ENCODE measurements around the gene C5orf58. TPM values are rescaled to one million over a fixed set of nuclear protein-coding genes. Genes with fewer than 3 reads are reported as not detected.
"Not testable (repeated sequence)": the region's sequence is repeated elsewhere in the genome, so short reads cannot be mapped to it uniquely, and the experiment has no call there.

C5orf58 gene
- total RNA-seq, 4 donors from 2014 or later = not detected

DNA sequence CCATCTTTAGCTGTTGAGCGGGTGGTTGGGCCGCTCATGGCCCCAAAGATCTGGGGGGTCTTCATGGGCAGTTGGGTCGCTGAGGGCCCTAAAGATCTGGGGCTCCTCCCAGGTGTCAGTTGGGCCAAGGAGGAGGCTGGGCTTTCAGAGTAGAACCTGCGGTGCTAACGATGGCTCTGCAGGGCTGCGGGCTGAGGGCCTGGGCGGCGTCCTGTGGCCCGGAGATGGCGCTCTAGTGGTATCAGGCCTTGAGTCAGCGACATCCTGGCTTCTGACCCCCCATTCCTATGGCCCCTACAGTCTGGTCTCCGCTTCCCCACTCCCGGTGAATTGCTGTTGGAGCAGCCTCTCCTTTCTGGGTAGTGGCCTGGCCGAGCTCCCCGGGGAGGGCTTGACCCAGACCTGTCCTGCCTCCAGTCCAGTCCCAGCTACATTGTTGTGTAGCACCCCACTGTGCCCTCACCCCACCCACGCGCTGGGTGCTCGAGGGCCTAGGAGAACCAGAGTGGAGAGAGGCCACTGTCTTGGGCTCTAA is 640 bp downstream of the C5orf58 start:
- no peak overlapping the region for H3K4me3 ChIP-seq
- H3K36me3 ChIP-seq = no peaks in the 10 kb centered on the region
- WGBS = 97% methylated on average over 11 of the region's 18 CpGs
- no peaks in the 10 kb centered on the region for H3K4me1 ChIP-seq
- no peak for DNase-seq (ENCODE audit: low spot score in 2 of 2)
- no peaks in the 10 kb centered on the region for H3K9me3 ChIP-seq
- H3K27me3 ChIP-seq = no peaks in the 10 kb centered on the region
- H3K27ac ChIP-seq = no peak overlapping the region
- no peak for TF ChIP-seq EP300 (IDR thresholded peaks at IDR 0.05)
- TF ChIP-seq, protein P1, sequence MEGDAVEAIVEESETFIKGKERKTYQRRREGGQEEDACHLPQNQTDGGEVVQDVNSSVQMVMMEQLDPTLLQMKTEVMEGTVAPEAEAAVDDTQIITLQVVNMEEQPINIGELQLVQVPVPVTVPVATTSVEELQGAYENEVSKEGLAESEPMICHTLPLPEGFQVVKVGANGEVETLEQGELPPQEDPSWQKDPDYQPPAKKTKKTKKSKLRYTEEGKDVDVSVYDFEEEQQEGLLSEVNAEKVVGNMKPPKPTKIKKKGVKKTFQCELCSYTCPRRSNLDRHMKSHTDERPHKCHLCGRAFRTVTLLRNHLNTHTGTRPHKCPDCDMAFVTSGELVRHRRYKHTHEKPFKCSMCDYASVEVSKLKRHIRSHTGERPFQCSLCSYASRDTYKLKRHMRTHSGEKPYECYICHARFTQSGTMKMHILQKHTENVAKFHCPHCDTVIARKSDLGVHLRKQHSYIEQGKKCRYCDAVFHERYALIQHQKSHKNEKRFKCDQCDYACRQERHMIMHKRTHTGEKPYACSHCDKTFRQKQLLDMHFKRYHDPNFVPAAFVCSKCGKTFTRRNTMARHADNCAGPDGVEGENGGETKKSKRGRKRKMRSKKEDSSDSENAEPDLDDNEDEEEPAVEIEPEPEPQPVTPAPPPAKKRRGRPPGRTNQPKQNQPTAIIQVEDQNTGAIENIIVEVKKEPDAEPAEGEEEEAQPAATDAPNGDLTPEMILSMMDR (IDR thresholded peaks at IDR 0.05) = no peak
- TF ChIP-seq POLR2A (IDR thresholded peaks at IDR 0.05) = no peak
- TF ChIP-seq POLR2AphosphoS5 (IDR thresholded peaks at IDR 0.05) = no peak

DNA sequence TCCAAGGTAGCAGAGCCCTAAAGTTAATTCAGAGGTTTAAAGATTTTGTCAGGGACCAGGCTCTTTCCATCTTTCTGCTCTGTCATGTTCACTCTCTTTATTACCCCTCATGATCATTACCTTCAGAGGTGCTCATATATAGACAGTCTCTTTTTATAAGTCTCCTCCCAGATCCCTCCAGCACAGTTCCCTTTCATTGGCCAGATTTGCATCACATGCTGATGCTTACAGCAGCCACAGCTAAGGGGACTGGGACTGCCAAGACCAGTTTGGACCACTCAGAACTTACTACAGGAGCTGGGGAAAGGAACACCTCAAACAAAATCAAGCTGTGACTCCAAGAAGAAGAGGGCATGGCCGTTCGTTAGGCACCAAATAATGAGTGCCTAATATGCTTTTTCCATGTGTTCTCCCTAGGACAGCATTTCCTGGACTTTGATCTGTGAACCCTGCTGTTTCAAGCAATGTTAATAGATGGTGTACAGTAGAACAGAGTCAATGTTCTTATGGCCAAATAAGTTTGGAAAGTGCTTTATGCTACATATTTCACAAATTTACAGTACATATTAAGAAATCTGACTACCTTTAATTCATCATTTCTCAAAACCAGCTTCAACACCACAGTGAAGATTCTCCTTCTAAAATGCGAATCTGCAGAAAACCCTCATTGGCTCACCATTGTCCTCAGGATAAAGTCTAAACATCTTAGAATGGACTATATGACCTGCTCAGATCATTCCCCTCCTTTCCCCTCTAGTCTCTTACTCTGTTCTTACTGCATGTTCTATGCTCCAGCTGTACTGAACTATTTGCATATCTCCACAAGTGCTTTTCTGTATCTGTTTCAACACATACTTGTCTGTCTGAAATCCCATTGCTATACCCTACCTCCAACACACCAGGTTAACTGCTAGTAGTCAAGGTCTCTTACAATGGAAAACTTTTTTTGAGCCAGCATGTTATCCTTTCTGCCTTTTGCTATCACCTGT is 3.4 kb downstream of the C5orf58 start:
- H3K4me3 ChIP-seq = no peak overlapping the region
- TF ChIP-seq POLR2AphosphoS5 (IDR thresholded peaks at IDR 0.05) = no peak
- TF ChIP-seq, protein P1 (IDR thresholded peaks at IDR 0.05) = no peak
- no peak for TF ChIP-seq EP300 (IDR thresholded peaks at IDR 0.05)
- TF ChIP-seq POLR2A (IDR thresholded peaks at IDR 0.05) = no peak
- no peaks in the 10 kb centered on the region for H3K36me3 ChIP-seq
- H3K27me3 ChIP-seq = no peaks in the 10 kb centered on the region
- peaks cover 4% of the 10 kb centered on the region for H3K4me1 ChIP-seq
- no peak overlapping the region for H3K27ac ChIP-seq
- WGBS = 82% methylated on average over 3 of the region's 3 CpGs
- no peaks in the 10 kb centered on the region for H3K9me3 ChIP-seq
- no peak for DNase-seq (ENCODE audit: low spot score in 2 of 2)

DNA sequence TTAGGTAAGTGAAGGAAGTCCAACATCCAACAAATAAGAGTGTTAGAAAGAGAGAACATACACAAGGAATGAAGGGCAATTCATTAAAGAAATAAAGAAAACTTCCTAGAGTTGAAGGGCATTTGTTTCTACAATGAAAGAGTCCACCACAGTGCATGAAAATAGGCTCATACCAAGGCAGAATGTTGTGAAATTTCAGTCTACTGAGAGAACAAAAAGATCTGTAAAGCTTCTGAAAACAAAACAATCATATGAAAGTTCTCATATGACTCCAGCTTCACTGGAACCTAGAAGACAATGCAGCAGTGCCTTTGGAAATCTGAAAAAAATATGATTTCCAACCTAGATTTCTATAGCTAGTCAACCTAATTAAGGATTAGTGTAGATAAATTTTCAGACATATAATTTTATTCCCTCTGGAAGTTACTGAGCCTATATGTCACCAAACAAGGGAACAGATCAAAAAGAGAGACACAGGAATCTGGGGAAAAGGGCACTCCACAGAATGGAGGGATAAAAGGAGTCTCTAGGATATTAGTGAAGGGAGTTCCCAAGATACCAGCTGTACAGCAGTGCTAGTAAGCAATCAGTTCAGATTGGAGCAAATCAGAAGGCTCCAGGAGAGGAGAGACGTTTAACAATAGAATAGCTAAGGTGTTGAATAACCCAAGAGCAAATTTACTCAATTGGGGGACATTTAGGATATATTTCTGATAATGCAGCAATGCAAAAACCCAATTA is 5.8 kb downstream of the C5orf58 start:
- Histone ChIP-seq H3K27ac (peak overlapping the region; percentile 65), H3K36me3 (no peaks in the 10 kb centered on the region), H3K4me1 (peaks cover 4% of the 10 kb centered on the region), H3K4me3 (no peak overlapping the region), H3K9me3 (no peaks in the 10 kb centered on the region), H3K27me3 (no peaks in the 10 kb centered on the region)
- no peak for TF ChIP-seq POLR2AphosphoS5 (IDR thresholded peaks at IDR 0.05)
- TF ChIP-seq, protein P1 (IDR thresholded peaks at IDR 0.05) = no peak
- TF ChIP-seq POLR2A (IDR thresholded peaks at IDR 0.05) = no peak
- no peak for TF ChIP-seq EP300 (IDR thresholded peaks at IDR 0.05)
- WGBS = 48% methylated on average over 1 of the region's 1 CpG
- no peak for DNase-seq (ENCODE audit: low spot score in 2 of 2)

DNA sequence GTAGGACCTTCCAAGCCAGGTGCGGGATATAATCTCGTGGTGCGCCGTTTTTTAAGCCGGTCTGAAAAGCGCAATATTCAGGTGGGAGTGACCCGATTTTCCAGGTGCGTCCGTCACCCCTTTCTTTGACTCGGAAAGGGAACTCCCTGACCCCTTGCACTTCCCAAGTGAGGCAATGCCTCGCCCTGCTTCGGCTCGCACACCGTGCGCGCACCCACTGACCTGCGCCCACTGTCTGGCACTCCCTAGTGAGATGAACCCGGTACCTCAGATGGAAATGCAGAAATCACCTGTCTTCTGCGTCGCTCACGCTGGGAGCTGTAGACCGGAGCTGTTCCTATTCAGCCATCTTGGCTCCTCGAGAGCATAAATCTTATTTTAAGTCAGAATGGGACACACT is 12.7 kb downstream of the C5orf58 start:
- not testable (repeated sequence) for H3K36me3 ChIP-seq; H3K4me3 ChIP-seq; DNase-seq (ENCODE audit: low spot score in 2 of 2); H3K27ac ChIP-seq; H3K27me3 ChIP-seq; H3K9me3 ChIP-seq
- peaks cover 25% of the 10 kb centered on the region for H3K4me1 ChIP-seq
- 99% methylated on average over 5 of the region's 23 CpGs for WGBS

DNA sequence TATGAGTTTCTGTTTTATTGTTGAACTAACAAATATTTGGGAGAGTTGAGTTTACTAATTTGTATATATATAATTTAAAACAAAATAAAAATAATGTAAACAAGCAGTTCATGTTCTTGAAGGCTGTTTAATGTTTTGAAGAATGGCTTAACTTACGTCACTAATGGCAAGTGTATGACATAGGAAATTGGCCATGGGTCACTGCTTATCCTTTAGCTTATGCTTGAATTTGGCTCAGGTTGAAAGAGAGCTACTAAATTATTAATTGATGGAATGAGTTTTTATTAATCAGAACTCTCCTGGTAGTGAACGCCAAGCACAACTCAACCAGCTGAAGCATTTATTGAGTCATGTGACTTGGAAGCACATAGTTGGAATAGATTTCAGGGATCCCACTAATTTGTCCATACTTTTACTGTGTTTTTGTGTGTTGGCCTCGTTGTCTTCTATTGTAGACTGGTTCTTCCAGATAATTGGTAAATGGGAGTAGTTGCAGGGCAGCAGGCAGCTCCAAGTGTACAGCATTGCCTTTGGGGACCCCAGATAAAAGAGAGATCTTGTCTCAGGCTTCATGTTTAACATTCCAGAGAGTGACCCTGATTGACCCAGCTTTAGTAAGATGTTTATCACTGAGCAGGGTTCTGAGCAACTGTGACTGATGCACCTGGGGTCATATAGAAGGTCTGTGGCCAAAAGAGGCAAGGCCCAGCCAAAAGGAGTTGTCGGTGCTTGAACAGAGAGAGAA is 13.5 kb downstream of the C5orf58 start:
- Histone ChIP-seq H3K4me1 (peaks cover 34% of the 10 kb centered on the region), H3K27ac (no peak overlapping the region), H3K9me3 (no peaks in the 10 kb centered on the region), H3K27me3 (no peaks in the 10 kb centered on the region), H3K4me3 (no peak overlapping the region), H3K36me3 (no peaks in the 10 kb centered on the region)
- 70% methylated on average over 4 of the region's 4 CpGs for WGBS
- DNase-seq (ENCODE audit: low spot score in 2 of 2) = no peak
- no peak for TF ChIP-seq POLR2AphosphoS5 (IDR thresholded peaks at IDR 0.05)
- no peak for TF ChIP-seq POLR2A (IDR thresholded peaks at IDR 0.05)
- no peak for TF ChIP-seq EP300 (IDR thresholded peaks at IDR 0.05)
- TF ChIP-seq, protein P1 (IDR thresholded peaks at IDR 0.05) = no peak

All from suprapubic skin (tissue), 4 donors.